Activated naive CD4-positive, alpha-beta T cell treated with anti-CD3 and anti-CD28 coated beads, Interleukin-2, amount 10 ng/mL, durations not matched to agents 7 days and 5 days (primary cell): ENCODE results near the gene FCRLB.
A peak's percentile ranks its signal among the peaks of the same experiment; 100 is the strongest.
"Not testable (repeated sequence)": the region's sequence is repeated elsewhere in the genome, so short reads cannot be mapped to it uniquely, and the experiment has no call there.

Source experiments
- CTCF ChIA-PET: fragments of 350-600 bp; sonication (Branson Sonifier 250); formaldehyde crosslinking; loops from one replicate; lab custom pipeline; 2021; ENCODE audit warnings: antibody characterized with exemption; lab: Charles Lee
- DNase-seq: peaks from one replicate; pipeline ENCODE4 v3.0.0-alpha.2; 2020
- H3K27ac Mint-ChIP-seq: one replicate; pipeline ENCODE4 v1.8.0; 2021; ENCODE audit warnings: mild to moderate bottlenecking, moderate library complexity, mixed read lengths
- H3K27me3 Mint-ChIP-seq: one replicate; pipeline ENCODE4 v1.8.0; 2021; ENCODE audit warnings: mild to moderate bottlenecking, mixed read lengths
- H3K36me3 Mint-ChIP-seq: one replicate; pipeline ENCODE4 v1.8.0; 2021; ENCODE audit warnings: mixed read lengths
- H3K4me1 Mint-ChIP-seq: one replicate; pipeline ENCODE4 v1.8.0; 2021; ENCODE audit warnings: mixed read lengths
- H3K4me3 Mint-ChIP-seq: one replicate; pipeline ENCODE4 v1.8.0; 2021; ENCODE audit warnings: mild to moderate bottlenecking, moderate library complexity, mixed read lengths
- H3K9me3 Mint-ChIP-seq: one replicate; pipeline ENCODE4 v1.8.0; 2021; ENCODE audit warnings: mixed read lengths

FCRLB gene

DNA sequence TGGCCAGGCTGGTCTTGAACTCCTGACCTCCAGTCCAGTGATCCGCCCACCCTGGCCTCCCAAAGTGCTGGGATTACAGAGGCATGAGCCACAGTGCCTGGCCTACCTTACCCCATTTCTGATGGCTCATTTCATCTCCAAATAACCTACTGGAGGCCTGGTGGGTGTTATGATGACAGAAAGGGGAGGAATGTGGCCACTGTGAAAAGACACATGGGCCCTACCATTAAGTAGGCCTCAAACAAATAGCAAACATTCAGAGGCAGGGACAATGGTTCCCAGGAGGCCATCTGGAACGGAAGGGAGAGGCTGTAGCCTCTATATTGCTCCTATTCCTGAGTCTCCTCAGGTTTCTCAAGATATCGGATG is 15.2 kb upstream of the FCRLB start:
- Mint-ChIP-seq H3K27me3 (peaks cover 24% of the 10 kb centered on the region), H3K36me3 (no peaks in the 10 kb centered on the region), H3K27ac (no peak overlapping the region), H3K4me3 (no peak overlapping the region), H3K9me3 (no peaks in the 10 kb centered on the region), H3K4me1 (no peaks in the 10 kb centered on the region)
- CTCF ChIA-PET, result no interaction called here
- no peak for DNase-seq

DNA sequence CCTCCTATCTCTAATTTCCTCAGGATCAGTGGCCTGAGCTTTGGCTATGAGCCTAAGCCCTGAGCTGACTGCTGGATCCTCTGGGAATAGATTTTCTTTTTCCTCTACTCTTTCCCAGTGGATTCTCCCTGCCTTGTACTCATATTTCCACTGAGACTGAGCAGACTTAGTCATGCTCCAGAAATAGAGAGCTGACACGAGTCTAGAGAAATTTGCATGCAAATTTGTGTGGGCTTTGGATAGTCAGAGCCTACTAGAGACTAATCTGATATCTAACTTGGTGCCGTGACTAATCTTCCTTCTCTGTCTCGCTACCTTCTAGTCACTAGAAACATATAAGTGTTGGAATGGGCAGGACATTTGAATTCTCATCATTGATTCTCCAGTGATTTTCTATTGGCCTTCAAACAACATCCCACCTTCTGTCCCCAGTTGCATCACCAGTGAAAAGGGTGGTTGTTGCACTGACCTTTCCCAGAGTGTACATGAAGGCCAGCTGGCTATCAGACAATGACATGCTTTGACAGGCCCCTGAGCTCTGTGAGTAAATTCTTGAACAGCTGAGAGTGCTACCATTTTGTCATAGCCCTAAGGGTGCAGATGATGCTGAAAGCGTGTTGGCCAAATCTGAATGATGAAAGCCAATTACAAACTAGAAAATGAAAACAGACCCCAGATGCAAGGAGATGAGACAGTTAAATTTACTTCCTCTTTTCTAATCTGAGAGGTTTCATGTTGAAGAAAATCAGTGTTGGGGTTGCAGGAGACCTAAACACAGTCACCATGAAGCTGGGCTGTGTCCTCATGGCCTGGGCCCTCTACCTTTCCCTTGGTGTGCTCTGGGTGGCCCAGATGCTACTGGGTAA is 14.6 kb upstream of the FCRLB start, which contains the start of gene FCRLA:
FCRLA (plus strand) TSS at position 748 of the 866 bp plus-strand sequence; CDS start at position 784, 36 bp downstream.
- CTCF ChIA-PET, result interaction anchor here (1.6 kb wide), 1 partner anchor 31 kb away, joined by 7 read pairs; no protein-coding TSS in a partner anchor
- no peak for DNase-seq
- H3K27ac Mint-ChIP-seq, result no peak within 1 kb of the TSS
- peaks cover under 1% of the 10 kb centered on the region for H3K4me1 Mint-ChIP-seq
- H3K9me3 Mint-ChIP-seq, result no peaks in the 10 kb centered on the region
- H3K27me3 Mint-ChIP-seq, result peaks cover 30% of the 10 kb centered on the region
- no peaks in the 10 kb centered on the region for H3K36me3 Mint-ChIP-seq
- no peak within 1 kb of the TSS for H3K4me3 Mint-ChIP-seq

DNA sequence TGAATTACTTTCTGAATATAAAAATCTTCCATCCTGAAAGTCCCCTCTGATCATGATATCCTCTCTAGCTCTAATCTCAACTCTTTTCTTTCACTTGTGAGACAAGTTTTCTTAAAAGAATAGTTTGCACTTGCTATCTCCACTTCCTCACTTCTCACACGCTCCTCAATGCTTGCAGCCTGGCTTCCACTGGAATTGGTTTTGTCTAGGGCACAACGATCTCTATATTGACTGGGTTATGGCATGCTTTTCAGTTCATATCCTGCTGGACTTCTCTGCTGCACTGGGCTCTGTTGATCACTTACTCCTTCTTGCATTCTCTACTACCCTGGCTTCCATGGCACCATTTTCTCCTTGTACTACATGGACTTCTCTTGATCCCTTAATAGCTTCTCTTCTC is 13.8 kb upstream of the FCRLB start:
- Mint-ChIP-seq H3K4me1 (peaks cover 2% of the 10 kb centered on the region), H3K27ac (no peak overlapping the region), H3K4me3 (no peak overlapping the region), H3K27me3 (peaks cover 31% of the 10 kb centered on the region), H3K9me3 (no peaks in the 10 kb centered on the region), H3K36me3 (no peaks in the 10 kb centered on the region)
- CTCF ChIA-PET, result interaction anchor here (1.6 kb wide), 1 partner anchor 31 kb away, joined by 7 read pairs; no protein-coding TSS in a partner anchor
- DNase-seq, result no peak

DNA sequence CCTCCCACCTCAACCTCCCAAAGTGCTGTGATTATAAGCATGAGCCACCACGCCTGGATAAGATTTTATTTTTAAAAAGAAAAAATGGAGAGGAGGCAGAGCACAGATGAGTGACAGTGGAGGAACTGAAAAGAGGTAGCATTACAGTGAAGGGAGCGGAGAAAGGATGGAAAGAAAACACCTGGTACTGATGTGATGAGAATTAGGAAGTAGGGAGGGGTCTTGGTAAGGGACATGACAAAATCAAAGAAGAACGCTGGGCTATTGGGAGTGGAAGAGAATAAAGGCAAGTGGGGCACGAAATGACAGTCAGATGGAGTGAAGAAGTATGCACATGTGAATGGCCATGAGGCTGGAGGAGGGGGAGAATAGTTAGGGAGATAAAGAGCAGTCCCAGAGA is 12.0 kb upstream of the FCRLB start:
- DNase-seq, result no peak
- no peak overlapping the region for H3K27ac Mint-ChIP-seq
- no peaks in the 10 kb centered on the region for H3K36me3 Mint-ChIP-seq
- no peaks in the 10 kb centered on the region for H3K9me3 Mint-ChIP-seq
- CTCF ChIA-PET, result interaction anchor here (1.1 kb wide), 1 partner anchor 17 kb away, joined by 3 read pairs; no protein-coding TSS in a partner anchor
- no peak overlapping the region for H3K4me3 Mint-ChIP-seq
- H3K4me1 Mint-ChIP-seq, result peaks cover 2% of the 10 kb centered on the region
- H3K27me3 Mint-ChIP-seq, result peaks cover 35% of the 10 kb centered on the region

DNA sequence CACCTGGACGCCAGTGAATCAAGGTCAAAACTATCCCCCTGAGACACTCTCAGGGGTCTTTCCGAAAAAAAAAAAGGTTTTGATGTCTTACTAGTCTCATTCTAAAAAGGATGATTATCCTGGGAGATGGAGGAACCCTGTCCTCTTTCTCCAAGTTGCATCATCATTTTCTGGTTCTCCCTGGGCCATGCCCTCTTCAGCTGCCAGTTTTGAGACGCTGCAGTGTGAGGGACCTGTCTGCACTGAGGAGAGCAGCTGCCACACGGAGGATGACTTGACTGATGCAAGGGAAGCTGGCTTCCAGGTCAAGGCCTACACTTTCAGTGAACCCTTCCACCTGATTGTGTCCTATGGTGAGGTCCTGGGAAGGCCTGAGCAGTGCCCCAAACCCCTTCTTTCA is 10.8 kb upstream of the FCRLB start:
- CTCF ChIA-PET, result no interaction called here
- no peak for DNase-seq
- H3K4me3 Mint-ChIP-seq, result no peak overlapping the region
- H3K27ac Mint-ChIP-seq, result no peak overlapping the region
- H3K9me3 Mint-ChIP-seq, result no peaks in the 10 kb centered on the region
- H3K36me3 Mint-ChIP-seq, result no peaks in the 10 kb centered on the region
- peaks cover 2% of the 10 kb centered on the region for H3K4me1 Mint-ChIP-seq
- peaks cover 41% of the 10 kb centered on the region for H3K27me3 Mint-ChIP-seq

DNA sequence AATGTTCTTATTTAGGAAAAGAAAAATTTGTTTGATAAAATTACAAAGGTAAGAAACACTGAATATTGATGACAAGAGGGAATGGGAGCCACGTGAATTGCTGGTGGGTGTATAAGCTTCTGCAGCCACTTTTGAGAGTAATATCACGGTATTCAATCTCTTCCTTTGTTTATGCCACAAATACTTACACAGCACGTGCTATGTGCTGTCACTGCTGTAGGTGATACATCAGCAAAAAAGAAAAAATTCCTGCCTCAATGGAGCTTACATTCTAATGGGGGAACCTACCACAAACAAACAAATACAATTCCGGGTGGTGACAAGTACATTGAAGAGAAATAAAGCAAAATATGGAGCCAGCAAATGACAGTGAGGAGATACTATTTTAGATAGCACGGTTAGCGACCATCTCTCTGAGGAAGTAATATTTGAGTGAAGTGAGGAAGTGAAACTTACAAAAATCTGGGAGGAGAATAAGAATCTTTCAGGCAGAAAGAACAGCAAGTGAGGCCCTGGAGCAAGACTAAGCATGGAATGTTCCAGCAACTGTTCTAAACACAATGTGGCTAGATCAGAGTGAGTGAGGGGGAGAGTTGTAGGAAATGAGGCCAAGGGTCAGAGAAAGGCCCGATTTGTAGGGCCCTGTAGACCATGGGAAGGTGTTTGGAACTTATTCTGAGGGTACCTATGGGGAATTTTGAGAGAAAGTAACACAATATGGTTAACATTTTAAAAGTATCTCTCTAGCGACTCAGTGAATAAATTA is 2.6 kb upstream of the FCRLB start:
- no peaks in the 10 kb centered on the region for H3K36me3 Mint-ChIP-seq
- CTCF ChIA-PET, result no interaction called here
- peaks cover 11% of the 10 kb centered on the region for H3K4me1 Mint-ChIP-seq
- no peak overlapping the region for H3K27ac Mint-ChIP-seq
- no peak overlapping the region for H3K4me3 Mint-ChIP-seq
- H3K27me3 Mint-ChIP-seq, result peaks cover 53% of the 10 kb centered on the region
- no peak for DNase-seq
- H3K9me3 Mint-ChIP-seq, result no peaks in the 10 kb centered on the region

DNA sequence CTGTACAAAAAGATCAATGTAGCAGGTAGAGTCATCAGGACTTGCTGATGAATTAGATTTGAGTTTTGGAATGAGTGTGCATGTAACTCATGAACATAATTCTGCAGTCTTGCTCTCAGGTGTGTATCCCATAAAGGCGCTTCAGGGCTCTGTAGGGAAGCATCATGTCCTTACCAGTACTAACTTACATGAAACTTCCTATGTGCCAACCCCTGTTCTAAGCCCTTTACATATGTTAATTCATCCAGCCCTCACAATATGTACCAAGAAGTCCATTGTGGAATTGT is 2.1 kb upstream of the FCRLB start:
- no peak overlapping the region for H3K27ac Mint-ChIP-seq
- H3K27me3 Mint-ChIP-seq, result peaks cover 58% of the 10 kb centered on the region
- peaks cover 11% of the 10 kb centered on the region for H3K4me1 Mint-ChIP-seq
- H3K4me3 Mint-ChIP-seq, result no peak overlapping the region
- DNase-seq, result no peak
- H3K36me3 Mint-ChIP-seq, result no peaks in the 10 kb centered on the region
- H3K9me3 Mint-ChIP-seq, result no peaks in the 10 kb centered on the region
- CTCF ChIA-PET, result no interaction called here

DNA sequence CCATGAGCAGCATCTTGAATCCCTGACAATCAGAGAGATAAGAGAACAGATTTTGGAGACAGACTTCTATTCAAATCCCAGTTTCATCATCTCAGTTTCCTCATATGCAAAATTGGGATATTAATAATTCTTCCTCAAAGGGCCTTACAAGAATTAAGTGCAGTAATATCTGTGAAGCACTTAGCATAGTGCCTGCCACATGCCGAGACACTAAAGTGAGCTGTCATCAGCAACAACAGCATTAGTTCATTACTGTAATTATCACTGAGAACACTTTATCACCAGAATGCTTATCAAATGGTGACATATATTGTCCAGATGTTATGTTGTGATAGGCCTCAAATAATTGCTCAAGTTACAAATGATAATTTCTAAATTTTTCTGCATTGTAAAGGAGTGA is 922 bp upstream of the FCRLB start:
- H3K36me3 Mint-ChIP-seq, result no peaks in the 10 kb centered on the region
- DNase-seq, result no peak
- no peak overlapping the region for H3K4me3 Mint-ChIP-seq
- peaks cover 16% of the 10 kb centered on the region for H3K4me1 Mint-ChIP-seq
- no peaks in the 10 kb centered on the region for H3K9me3 Mint-ChIP-seq
- H3K27ac Mint-ChIP-seq, result no peak overlapping the region
- H3K27me3 Mint-ChIP-seq, result peaks cover 64% of the 10 kb centered on the region
- CTCF ChIA-PET, result no interaction called here

DNA sequence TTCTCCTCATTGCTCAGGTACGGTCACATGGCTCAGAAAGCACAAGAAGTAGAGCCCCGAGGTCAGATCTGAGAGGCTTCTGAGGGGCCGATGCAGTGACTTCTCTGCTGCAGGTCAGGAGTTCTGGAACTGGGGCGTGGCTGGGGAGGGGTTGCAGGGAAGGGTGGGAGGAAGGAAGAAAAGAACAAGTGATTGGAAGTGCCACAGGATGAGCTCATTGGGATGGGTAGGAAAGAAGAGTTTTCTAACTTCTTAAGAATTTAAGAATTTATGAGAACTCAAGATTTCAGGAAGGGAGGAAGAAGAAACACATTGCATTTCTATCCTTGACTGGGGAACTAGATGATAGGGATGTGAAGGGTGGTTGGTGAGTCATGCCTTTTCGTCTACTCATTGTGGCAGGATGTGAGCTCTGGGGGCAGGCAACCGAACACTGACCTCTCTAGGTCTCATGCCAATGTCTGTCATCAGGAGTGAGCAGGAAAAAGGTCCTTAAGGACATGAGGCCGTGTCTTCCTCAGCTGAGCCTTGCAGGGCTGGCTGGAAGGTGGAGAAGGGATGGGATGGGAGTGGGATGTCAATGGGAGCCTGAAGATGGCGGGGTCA is 497 bp downstream of the FCRLB start:
- peaks cover 68% of the 10 kb centered on the region for H3K27me3 Mint-ChIP-seq
- CTCF ChIA-PET, result interaction anchor here (1.7 kb wide), 1 partner anchor 20 kb away, joined by 4 read pairs; no protein-coding TSS in a partner anchor
- H3K36me3 Mint-ChIP-seq, result no peaks in the 10 kb centered on the region
- H3K9me3 Mint-ChIP-seq, result no peaks in the 10 kb centered on the region
- H3K4me3 Mint-ChIP-seq, result no peak overlapping the region
- H3K27ac Mint-ChIP-seq, result no peak overlapping the region
- DNase-seq, result no peak
- H3K4me1 Mint-ChIP-seq, result peaks cover 24% of the 10 kb centered on the region

DNA sequence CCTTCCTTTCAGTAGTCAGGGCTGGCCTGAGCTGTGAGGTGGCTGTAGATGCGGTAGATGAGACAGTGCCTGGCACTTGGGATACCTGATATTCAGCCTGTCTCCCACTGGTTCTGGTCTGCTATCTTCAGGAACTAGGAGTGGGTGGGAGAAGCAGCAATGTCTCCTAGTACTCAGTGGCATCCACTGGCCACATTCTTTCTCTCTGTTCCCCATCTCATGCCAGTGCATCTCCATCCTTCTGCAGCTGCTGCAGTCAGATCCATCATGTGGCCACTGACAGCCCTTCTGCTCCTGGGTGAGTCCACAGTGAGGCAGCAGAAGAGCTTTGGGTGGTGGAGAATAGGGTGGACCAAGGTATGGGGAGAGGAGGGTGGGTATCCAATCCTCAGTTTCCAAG is 1.1 kb downstream of the FCRLB start:
- H3K36me3 Mint-ChIP-seq, result no peaks in the 10 kb centered on the region
- H3K9me3 Mint-ChIP-seq, result no peaks in the 10 kb centered on the region
- DNase-seq, result no peak
- H3K4me3 Mint-ChIP-seq, result no peak overlapping the region
- H3K27me3 Mint-ChIP-seq, result peaks cover 66% of the 10 kb centered on the region
- H3K27ac Mint-ChIP-seq, result no peak overlapping the region
- CTCF ChIA-PET, result interaction anchor here (1.7 kb wide), 1 partner anchor 19 kb away, joined by 4 read pairs; no protein-coding TSS in a partner anchor
- H3K4me1 Mint-ChIP-seq, result peaks cover 25% of the 10 kb centered on the region

DNA sequence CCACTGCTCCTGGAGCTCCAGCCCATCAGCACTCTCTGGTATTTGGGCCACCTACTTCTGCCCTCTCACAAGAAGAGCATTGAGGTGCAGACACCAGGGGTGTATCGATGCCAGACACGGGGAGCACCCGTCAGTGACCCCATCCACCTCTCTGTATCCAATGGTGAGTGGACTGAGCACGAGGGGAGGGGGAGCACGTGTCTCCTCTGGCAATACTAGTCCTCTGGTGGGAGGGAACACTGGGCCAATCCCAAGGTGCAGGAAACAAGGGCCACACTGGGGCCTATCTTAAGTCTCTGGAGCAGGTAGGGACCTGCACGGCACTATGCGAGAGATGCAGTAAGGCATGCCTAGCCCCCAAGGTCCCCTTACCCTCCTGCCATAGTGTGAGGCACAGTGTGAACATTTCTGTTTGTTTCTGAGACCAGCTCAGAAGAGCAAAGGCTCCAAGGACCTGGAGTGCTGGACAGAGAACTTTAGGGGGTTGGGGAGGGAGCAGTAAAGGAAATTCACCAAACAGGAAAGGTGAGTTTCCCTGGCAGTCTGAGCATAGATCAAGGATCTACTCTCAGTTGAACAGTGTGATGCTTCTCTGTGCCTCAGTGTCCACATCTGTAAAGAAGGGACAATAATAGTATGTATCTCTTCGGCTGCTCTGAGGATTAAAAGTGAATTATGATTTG is 2.3 kb downstream of the FCRLB start:
- H3K9me3 Mint-ChIP-seq, result no peaks in the 10 kb centered on the region

DNA sequence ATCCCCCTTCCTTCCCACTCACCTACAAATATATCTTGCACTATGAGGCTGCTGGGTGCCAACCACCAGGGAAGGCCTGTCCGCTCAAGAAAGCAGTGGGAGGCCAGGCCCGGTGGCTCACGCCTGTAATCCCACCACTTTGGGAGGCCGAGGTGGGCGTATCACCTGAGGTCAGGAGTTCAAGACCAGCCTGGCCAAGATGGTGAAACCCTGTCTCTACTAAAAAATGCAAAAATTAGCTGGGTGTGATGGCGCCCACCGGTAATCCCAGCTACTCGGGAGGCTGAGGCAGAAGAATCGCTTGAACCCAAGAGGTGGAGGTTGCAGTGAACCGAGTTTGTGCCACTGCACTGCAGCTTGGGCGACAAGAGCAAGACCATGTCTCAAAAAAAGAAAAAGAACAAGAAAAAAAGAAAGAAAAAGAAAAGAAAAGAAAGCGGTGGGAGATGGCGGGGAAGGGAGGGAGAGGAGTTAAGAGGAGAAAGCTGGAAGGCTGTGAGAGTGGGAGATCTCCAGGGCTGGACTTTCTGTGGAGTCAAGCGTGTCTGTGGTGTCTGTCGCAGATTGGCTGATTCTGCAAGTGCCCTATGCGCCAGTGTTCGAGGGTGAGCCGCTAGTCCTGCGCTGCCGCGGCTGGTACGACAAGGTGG is 4.0 kb downstream of the FCRLB start:
- Mint-ChIP-seq H3K27ac (peak overlapping the region; percentile 78), H3K4me1 (peaks cover 45% of the 10 kb centered on the region), H3K27me3 (peaks cover 79% of the 10 kb centered on the region), H3K4me3 (peak overlapping the region; percentile 76)
- DNase-seq, H3K36me3 Mint-ChIP-seq, H3K9me3 Mint-ChIP-seq: not testable (repeated sequence)
- CTCF ChIA-PET, result interaction anchor here (1.2 to 1.3 kb wide), 3 partner anchors 12 to 17 kb away, joined by 3 to 11 read pairs (median 4); no protein-coding TSS in a partner anchor

More for the DNA sequence above, 2.3 kb downstream of the FCRLB start:
- peaks cover 32% of the 10 kb centered on the region for H3K4me1 Mint-ChIP-seq
- peaks cover 68% of the 10 kb centered on the region for H3K27me3 Mint-ChIP-seq
- CTCF ChIA-PET, result interaction anchor here (1.7 kb wide), 1 partner anchor 18 kb away, joined by 4 read pairs; no protein-coding TSS in a partner anchor
- no peak for DNase-seq
- H3K36me3 Mint-ChIP-seq, result no peaks in the 10 kb centered on the region
- H3K4me3 Mint-ChIP-seq, result no peak overlapping the region
- no peak overlapping the region for H3K27ac Mint-ChIP-seq

DNA sequence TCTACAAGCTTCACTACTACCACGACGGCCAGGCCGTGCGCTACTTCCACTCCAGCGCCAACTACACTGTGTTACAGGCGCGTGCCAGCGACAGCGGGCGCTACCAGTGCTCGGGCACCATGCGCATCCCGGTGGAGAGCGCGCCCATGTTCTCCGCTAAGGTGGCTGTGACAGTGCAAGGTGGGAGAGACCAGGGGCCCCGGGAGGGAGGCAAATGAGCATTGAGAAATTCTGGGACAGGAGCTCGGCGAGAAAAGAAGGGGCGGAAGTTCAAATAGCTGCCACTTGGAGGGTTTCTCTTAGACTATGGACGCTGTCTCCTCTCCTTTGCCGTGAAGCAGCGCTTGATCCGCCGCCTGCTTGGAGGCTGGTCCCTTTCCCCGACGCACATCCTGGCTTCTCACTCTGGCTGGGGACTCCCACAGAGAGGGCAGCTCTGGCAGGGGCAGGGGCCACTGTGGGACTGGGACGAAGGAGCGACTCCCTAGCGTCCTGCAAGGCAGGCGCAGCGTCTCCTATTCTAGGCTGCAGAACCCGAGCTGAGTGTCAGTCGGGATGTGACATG is 4.6 kb downstream of the FCRLB start:
- no peaks in the 10 kb centered on the region for H3K36me3 Mint-ChIP-seq
- no peaks in the 10 kb centered on the region for H3K9me3 Mint-ChIP-seq
- peak overlapping the region; percentile 76 for H3K4me3 Mint-ChIP-seq
- H3K4me1 Mint-ChIP-seq, result peaks cover 47% of the 10 kb centered on the region
- peaks cover 83% of the 10 kb centered on the region for H3K27me3 Mint-ChIP-seq
- H3K27ac Mint-ChIP-seq, result peak overlapping the region; percentile 78
- peak; percentile 49 for DNase-seq
- CTCF ChIA-PET, result interaction anchor here (1.0 to 1.3 kb wide), 5 partner anchors 10 to 239 kb away, joined by 3 to 11 read pairs (median 4); no protein-coding TSS in a partner anchor
